ENCODE data around the gene SLC4A2. TPM values are rescaled to one million over a fixed set of nuclear protein-coding genes. Genes with fewer than 3 reads are reported as not detected.

SLC4A2 gene, protein sequence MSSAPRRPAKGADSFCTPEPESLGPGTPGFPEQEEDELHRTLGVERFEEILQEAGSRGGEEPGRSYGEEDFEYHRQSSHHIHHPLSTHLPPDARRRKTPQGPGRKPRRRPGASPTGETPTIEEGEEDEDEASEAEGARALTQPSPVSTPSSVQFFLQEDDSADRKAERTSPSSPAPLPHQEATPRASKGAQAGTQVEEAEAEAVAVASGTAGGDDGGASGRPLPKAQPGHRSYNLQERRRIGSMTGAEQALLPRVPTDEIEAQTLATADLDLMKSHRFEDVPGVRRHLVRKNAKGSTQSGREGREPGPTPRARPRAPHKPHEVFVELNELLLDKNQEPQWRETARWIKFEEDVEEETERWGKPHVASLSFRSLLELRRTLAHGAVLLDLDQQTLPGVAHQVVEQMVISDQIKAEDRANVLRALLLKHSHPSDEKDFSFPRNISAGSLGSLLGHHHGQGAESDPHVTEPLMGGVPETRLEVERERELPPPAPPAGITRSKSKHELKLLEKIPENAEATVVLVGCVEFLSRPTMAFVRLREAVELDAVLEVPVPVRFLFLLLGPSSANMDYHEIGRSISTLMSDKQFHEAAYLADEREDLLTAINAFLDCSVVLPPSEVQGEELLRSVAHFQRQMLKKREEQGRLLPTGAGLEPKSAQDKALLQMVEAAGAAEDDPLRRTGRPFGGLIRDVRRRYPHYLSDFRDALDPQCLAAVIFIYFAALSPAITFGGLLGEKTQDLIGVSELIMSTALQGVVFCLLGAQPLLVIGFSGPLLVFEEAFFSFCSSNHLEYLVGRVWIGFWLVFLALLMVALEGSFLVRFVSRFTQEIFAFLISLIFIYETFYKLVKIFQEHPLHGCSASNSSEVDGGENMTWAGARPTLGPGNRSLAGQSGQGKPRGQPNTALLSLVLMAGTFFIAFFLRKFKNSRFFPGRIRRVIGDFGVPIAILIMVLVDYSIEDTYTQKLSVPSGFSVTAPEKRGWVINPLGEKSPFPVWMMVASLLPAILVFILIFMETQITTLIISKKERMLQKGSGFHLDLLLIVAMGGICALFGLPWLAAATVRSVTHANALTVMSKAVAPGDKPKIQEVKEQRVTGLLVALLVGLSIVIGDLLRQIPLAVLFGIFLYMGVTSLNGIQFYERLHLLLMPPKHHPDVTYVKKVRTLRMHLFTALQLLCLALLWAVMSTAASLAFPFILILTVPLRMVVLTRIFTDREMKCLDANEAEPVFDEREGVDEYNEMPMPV
- total RNA-seq (ENCODE audit: low replicate concordance): 89.1 and 103 TPM in 2 replicates

DNA sequence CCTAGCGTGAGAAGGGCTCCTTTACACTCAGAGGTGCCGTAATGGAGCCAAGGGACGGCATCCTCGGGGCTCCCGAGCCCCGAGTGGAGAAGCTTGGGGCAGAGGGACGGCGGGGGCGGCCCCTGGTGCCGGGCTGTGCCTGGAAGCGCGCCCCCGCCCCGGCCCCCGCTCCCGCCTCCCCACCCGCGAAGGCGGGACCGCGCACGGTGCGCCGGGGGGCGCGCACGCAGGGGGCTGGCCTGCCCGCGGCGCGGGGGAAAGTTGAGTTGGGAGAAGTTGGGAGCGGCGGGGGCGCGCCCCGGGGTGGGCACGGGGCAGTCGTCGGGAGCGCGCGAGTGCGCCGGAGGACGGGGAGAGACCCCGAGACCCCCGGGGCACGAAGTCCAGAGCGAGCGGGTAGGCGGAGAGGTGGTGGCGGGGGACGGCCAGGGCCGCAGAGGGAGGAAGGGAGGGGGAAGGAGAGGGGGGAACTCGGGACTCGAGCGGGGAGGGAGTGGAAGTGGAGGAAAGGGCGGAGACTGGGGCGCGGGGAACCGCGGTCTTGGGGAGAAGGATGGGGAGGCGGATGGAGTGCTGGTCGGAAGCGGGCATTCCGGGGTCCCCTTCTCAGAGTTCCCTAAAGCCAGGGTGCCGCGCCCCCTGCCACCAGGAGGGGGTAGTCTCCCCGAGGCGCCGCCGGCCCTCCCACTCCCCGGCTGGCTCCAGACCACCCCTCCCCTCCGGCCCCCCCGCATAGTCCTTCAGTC, at the start of gene SLC4A2:
TSS of gene SLC4A2 (plus strand) at position 223 of the 746 bp plus-strand sequence. CDS start 2,399 bp downstream, outside the sequence.

DNA sequence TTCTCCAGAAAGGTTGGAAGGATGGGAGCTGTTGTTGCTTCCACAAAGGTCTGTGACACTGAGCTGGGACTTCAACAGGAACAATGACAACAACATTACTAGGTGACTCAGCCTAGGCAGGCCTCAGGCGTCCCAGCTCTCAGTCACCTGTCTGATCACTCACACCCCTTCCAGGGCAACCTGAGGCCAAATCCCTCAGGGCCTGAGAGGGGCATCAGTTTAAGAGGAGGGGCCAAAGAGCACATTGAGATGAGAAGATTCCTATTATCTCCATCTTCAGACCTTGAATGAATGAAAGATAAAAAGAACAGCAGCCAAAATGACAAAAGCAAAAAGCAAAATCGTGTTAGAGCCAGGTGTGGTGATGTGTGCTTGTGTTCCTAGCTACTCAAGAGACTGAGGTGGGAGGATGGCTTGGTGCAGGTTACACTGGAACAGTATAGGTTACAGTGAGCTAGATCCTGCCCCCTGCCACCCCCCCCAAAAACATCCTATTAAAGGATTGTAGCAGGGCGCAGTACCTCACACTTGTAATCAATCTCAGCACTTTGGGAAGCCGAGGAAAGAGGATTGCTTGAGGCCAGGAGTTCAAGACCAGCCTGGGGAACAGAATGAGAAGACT, 34.8 kb upstream of the SLC4A2 start, which contains the start of gene ATG9B:
TSS of gene ATG9B (minus strand) at position 60 of the 622 bp plus-strand sequence. CDS start 71 bp downstream, outside the sequence.

DNA sequence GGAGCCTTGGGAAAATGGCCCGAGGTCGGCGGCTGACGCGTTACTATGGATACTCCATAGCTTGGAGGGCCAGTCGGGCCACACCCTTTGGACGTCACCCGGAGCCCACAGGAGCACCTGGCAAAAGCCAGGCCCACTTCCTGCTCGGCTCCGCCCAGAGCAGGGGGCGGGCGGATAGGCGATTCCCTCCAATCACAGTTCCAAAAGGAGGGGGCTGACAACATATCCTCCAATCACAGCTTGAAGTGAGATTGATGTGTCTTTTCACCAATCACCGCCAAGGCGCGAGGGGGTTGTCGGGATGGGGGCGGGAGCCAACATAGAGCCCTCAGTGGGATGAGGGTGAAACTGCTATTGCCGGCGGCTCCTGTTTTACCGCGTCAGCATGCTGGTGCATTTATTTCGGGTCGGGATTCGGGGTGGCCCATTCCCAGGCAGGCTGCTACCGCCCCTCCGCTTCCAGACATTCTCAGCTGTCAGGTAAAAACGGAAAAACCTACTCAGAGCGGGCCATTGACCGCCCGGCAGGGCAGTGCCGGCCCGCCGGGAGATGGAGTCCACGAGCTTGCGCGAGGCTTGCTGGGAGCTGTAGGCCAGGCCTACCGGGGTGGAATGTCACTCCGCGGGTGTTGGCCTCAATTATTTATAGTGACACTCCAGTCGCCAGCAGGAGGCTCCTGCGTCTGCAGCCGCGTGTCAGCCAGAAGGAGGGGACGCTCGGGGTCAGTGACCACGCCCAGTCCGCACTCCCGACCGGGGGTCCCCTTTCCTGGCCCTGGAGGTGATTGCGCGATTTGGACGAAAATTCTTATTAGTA, 31.1 kb upstream of the SLC4A2 start, which contains the start of gene ABCB8:
TSS of gene ABCB8 (plus strand) at position 320 of the 817 bp plus-strand sequence. CDS start at position 386, 66 bp downstream.

DNA sequence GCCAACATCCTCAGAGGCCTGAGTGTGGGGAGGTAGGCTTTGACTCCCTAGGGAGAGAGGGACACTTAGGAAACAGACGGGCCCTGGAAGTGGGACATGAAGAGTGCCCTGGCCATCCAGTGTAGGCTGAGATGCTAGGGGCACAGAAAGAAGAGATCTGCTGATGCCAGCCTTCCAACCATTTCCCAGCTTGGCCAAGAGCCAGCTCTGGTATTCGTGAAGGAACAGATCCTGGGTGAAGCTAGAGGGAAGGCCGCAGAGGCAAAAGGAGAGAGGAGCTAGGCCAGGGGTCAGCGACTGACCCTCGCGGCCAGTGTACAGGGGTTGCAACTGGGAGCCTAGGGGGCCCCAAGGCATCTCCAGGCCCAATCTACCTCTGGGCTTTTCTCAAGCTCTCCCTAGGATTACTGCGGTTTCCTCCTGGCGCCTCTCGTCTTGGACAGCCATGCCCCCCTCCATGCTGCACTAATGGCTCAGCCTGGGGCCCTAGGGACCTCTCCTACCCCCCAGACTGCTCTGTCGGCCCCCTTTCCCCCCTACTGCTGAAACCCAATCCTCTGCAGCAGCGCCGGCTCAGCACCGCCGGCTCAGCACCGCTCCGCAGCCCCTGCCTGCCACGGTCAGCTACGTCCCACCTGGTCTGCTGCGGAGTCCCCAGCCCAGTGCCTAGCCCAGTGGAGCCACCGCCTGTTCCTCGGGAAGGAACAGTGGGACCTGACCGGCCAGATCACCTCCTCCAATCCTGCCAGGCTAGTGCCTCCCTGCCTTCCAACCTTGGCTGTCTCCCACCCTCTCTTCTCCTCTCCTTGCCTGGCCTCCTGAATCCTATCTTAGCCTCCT, 11.2 kb upstream of the SLC4A2 start, which contains the start of gene ASIC3:
TSS of gene ASIC3 (plus strand) at position 556 of the 840 bp plus-strand sequence. CDS start 355 bp downstream, outside the sequence.

DNA sequence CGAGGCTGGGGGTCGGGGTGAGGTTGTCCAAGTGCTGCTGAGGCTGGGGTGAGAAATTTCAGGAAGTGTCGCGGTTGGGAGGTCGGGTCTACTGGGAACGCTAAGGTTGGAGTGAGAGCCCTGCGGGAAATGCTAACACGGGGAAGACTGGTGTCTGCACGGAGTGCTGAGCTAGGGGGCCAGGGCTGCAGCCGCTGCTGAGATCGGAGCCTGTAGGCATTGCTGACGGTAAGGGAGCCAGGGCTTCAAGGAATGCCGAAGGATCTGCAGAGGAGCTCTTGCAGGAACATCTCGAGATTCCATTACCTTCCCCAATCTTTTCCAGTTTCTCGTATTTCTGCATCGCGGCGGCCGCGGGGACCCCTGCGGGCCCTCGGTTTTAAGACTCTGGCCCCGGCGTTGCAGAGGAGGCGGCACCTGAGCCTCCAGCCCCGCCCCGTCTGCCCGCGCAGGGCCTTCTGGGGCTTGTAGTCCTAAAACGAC, 1.8 kb upstream of the SLC4A2 start, which contains the start of gene CDK5:
TSS of gene CDK5 (minus strand) at position 392 of the 483 bp plus-strand sequence. CDS start at position 343, 49 bp downstream.

DNA sequence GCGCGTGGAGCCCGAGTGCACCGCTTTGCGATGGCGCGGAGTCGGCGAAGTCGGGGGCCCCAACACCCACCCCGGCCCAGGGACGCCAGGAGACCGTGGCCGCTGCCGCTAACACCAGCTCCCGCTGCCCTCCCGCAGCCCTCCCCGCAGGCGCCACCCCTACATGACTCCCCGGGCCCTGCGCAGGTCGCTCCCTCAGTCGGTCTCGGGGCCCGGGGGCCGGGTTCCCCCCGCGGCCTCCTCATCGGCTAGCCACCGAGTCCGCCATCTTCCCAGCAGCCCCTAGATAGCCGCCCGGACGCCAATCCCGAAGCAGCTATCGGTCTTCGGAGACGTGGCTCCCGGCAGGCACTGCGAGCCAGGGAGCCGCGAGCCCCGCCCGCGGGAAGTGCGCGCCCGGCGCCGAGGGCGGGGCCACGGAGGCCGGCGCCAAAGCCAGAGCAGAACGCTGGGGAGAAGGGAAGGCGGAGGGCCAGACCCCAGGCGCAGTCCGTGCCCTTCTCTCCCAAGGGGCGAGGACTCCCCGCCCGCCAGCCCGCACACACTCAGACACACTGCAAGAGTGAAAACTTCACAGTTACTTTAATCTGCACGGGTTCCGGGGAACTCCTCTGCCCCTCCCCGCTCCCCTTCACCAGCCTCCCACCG, 21.3 kb downstream of the SLC4A2 start, which contains the start of gene FASTK:
TSS of gene FASTK (minus strand) at position 288 of the 648 bp plus-strand sequence. CDS start at position 245, 43 bp downstream.

DNA sequence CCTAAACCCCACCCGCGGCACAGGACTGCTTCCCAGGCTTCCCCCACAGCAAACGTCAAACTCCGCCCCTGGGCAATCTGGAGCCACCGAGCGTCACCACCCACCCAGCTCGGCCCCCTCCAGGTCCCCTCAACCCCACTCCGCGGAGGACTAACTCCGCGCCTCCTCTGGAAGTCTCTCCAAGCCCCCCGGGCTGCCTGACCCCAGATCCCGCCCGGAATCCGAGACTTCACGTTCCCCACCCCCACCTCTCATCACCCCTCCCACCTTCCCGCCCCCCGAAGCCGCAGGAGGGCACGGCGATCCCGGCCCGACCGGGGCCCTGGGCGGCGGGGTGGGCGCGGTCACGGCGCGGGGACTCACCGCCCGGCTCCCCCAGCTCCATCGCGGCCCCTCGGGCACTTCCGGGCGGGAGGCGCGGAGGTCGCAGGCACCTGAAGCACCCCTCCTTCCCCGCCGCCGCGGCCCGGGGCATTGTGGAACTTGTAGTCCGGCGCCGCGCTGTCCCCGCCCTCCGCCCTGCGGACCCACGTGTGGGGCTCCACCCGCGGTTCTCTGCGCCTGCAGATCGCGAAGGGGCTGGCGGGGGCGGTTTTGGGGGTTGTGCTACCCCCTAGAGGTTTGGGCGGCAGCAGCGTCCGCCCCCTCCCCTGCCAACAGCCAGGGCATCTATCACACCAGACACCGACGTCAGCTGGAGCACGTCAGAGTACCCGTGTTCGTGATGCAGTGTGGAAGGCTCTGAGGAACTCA, 23.9 kb downstream of the SLC4A2 start, which contains the start of gene TMUB1:
TSS of gene TMUB1 (minus strand) at position 423 of the 753 bp plus-strand sequence. CDS start 930 bp downstream, outside the sequence.

DNA sequence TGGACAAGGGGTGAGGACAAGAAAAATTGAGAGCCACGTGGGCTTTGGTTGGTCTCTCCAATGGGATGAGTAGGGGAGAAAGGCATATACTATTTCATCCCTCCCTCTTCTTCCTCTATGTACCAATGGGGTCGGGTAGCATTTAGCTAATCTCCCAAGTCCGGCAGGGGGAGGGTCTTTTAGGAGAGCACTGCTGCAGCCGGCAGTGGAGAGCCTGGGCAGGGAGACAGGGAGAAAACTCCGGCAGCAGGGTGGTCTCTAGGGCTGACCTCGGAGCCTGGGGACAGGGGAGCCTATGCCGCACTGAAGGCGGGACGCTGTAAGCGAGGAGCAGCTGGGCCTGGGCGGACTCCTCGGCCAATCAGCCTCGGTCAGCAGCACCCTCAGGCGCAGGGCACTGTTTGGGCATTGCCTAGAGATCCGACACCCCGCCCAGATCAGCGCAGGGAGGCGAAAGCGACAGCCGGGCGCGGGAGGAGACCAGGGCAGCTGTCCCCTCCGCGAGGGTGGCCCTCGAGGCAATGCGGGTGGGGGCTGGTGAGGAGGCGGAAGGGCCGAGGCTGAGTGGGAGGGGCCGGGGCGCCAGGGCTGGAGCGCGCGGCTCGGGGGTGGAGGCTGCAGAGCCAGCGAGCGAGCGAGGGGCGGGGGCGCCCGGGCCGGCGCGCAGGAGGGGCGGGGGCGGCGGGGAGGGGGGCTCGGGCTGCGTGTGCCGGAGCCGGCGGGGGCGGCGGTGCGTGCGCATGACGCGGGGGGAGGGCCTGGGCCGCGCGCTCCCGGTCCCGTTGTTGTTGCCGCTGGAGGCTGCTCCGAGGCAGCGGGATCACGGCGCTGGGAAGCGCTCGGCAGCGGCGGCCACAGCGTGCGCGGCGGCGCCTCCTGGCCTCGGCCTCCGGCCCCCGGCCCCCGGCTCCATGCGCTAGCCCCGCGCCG, 26.6 kb downstream of the SLC4A2 start, which contains the start of gene AGAP3:
TSS of gene AGAP3 (plus strand) at position 785 of the 930 bp plus-strand sequence. CDS start 267 bp downstream, outside the sequence.

Other genes starting within 250 kb of the SLC4A2 start
- not detected in 2 replicates for gene AOC1, start 207.1 kb upstream of the SLC4A2 start, total RNA-seq (ENCODE audit: low replicate concordance)
- gene KCNH2, start 81.3 kb upstream of the SLC4A2 start, total RNA-seq (ENCODE audit: low replicate concordance): 0.08 TPM in 1 of 2 replicates, not detected in the other
- 0.53 and 1.3 TPM in 2 replicates for gene NOS3, start 68.6 kb upstream of the SLC4A2 start, total RNA-seq (ENCODE audit: low replicate concordance)
- gene ATG9B, start 35.1 kb upstream of the SLC4A2 start, total RNA-seq (ENCODE audit: low replicate concordance): 0.23 TPM in 1 of 2 replicates, not detected in the other
- 17.1 and 24.2 TPM in 2 replicates for gene ABCB8, start 31.1 kb upstream of the SLC4A2 start, total RNA-seq (ENCODE audit: low replicate concordance)
- gene ASIC3, start 11.1 kb upstream of the SLC4A2 start, total RNA-seq (ENCODE audit: low replicate concordance): 0.23 TPM in 1 of 2 replicates, not detected in the other
- gene CDK5, start 1.7 kb upstream of the SLC4A2 start, total RNA-seq (ENCODE audit: low replicate concordance): 18.5 and 35.2 TPM in 2 replicates
- 40.1 and 78.2 TPM in 2 replicates for gene FASTK, start 21.2 kb downstream of the SLC4A2 start, total RNA-seq (ENCODE audit: low replicate concordance)
- 7.8 and 22.4 TPM in 2 replicates for gene TMUB1, start 23.9 kb downstream of the SLC4A2 start, total RNA-seq (ENCODE audit: low replicate concordance)
- gene AGAP3, start 26.9 kb downstream of the SLC4A2 start, total RNA-seq (ENCODE audit: low replicate concordance): 31.1 and 36.3 TPM in 2 replicates
- gene GBX1, start 108.1 kb downstream of the SLC4A2 start, total RNA-seq (ENCODE audit: low replicate concordance): not detected in 2 replicates
- not detected in 2 replicates for gene ASB10, start 127.7 kb downstream of the SLC4A2 start, total RNA-seq (ENCODE audit: low replicate concordance)
- not detected in 2 replicates for gene H2BK1, start 150.9 kb downstream of the SLC4A2 start, total RNA-seq (ENCODE audit: low replicate concordance)
- 39.8 and 50.4 TPM in 2 replicates for gene ABCF2, start 167.6 kb downstream of the SLC4A2 start, total RNA-seq (ENCODE audit: low replicate concordance)
- gene CHPF2, start 172.9 kb downstream of the SLC4A2 start, total RNA-seq (ENCODE audit: low replicate concordance): 40.2 and 71.5 TPM in 2 replicates
- 20.7 and 55.0 TPM in 2 replicates for gene SMARCD3, start 189.1 kb downstream of the SLC4A2 start, total RNA-seq (ENCODE audit: low replicate concordance)

Data from smooth muscle cell of the coronary artery (primary cell).